Nephron progenitor cell (in vitro differentiated cells): Measurements from ENCODE around the gene GLRA3.

Experiments
- DNase-seq: peaks from one replicate; pipeline ENCODE4 v3.0.0; 2021
- H3K27ac Mint-ChIP-seq: 2 replicates; pipeline ENCODE4 v1.8.0; 2021; ENCODE audit warnings: mild to moderate bottlenecking, moderate library complexity, mixed read lengths
- H3K27me3 Mint-ChIP-seq: 2 replicates; pipeline ENCODE4 v1.8.0; 2021; ENCODE audit warnings: mild to moderate bottlenecking, low read depth, mixed read lengths; ENCODE audit not compliant: poor library complexity
- H3K36me3 Mint-ChIP-seq: 2 replicates; pipeline ENCODE4 v1.8.0; 2021; ENCODE audit warnings: low read depth, mixed read lengths
- H3K4me1 Mint-ChIP-seq: 2 replicates; pipeline ENCODE4 v1.8.0; 2021; ENCODE audit warnings: mixed read lengths
- H3K4me3 Mint-ChIP-seq: 2 replicates; pipeline ENCODE4 v1.8.0; 2021; ENCODE audit warnings: mild to moderate bottlenecking, moderate library complexity, mixed read lengths
- H3K9me3 Mint-ChIP-seq: 2 replicates; pipeline ENCODE4 v1.8.0; 2021; ENCODE audit warnings: mild to moderate bottlenecking, moderate library complexity, mixed read lengths
- TF ChIP-seq, protein P1 (sequence below): fragments of 200-600 bp; sonication (generic); IDR thresholded peaks from 2 replicates; pipeline ENCODE4 v1.5.0; 2021; ENCODE audit warnings: antibody characterized with exemption

Gene GLRA3

DNA sequence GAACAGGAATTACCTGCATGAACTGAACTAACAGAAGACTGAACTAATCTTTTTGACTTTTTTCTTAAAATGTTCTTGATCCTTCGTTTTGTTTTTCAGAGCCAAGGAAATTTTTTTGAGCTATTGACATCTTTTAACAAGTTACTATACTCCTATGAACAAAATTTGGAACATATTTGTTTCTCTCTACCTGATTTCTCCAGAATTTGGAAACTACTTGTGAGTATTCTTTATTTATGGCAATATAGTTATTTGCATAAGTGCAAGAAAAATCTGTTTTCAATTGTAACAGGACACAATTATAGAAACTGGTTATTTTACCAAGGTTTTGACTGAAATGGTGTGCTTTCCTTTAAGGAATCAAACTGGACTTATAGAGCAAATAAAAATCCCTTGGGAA is 217.3 kb downstream of the GLRA3 start:
- H3K4me3 Mint-ChIP-seq = no peak overlapping the region
- peaks cover 18% of the 10 kb centered on the region for H3K9me3 Mint-ChIP-seq
- no peak for DNase-seq
- H3K27me3 Mint-ChIP-seq = peaks cover 3% of the 10 kb centered on the region
- H3K36me3 Mint-ChIP-seq = peaks cover 5% of the 10 kb centered on the region
- no peak overlapping the region for H3K27ac Mint-ChIP-seq
- H3K4me1 Mint-ChIP-seq = peaks cover 8% of the 10 kb centered on the region
- TF ChIP-seq, protein P1, sequence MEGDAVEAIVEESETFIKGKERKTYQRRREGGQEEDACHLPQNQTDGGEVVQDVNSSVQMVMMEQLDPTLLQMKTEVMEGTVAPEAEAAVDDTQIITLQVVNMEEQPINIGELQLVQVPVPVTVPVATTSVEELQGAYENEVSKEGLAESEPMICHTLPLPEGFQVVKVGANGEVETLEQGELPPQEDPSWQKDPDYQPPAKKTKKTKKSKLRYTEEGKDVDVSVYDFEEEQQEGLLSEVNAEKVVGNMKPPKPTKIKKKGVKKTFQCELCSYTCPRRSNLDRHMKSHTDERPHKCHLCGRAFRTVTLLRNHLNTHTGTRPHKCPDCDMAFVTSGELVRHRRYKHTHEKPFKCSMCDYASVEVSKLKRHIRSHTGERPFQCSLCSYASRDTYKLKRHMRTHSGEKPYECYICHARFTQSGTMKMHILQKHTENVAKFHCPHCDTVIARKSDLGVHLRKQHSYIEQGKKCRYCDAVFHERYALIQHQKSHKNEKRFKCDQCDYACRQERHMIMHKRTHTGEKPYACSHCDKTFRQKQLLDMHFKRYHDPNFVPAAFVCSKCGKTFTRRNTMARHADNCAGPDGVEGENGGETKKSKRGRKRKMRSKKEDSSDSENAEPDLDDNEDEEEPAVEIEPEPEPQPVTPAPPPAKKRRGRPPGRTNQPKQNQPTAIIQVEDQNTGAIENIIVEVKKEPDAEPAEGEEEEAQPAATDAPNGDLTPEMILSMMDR = no peak

DNA sequence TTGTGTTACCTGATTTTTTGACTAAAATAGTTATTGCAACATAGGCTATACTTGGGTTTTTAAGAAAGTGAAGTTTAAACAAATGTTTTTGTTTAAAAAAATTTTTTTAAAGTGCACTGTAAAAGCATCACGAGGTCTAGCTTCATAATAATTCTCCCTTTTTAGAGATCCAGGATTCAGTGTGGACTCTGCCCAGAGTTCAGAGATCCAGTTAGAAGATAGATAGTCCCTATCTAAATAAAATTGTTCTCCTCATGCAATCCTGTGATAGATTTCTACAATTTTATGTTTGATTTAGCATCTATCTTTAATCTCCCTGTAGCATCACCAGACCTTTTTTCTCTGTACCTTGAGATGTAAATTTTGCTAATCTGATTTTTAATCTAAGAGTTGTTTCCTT is 221.3 kb downstream of the GLRA3 start:
- H3K9me3 Mint-ChIP-seq = peaks cover 12% of the 10 kb centered on the region
- no peaks in the 10 kb centered on the region for H3K27me3 Mint-ChIP-seq
- peaks cover 10% of the 10 kb centered on the region for H3K4me1 Mint-ChIP-seq
- no peak overlapping the region for H3K4me3 Mint-ChIP-seq
- no peak overlapping the region for H3K27ac Mint-ChIP-seq
- peaks cover 5% of the 10 kb centered on the region for H3K36me3 Mint-ChIP-seq
- TF ChIP-seq, protein P1 = no peak
- no peak for DNase-seq

DNA sequence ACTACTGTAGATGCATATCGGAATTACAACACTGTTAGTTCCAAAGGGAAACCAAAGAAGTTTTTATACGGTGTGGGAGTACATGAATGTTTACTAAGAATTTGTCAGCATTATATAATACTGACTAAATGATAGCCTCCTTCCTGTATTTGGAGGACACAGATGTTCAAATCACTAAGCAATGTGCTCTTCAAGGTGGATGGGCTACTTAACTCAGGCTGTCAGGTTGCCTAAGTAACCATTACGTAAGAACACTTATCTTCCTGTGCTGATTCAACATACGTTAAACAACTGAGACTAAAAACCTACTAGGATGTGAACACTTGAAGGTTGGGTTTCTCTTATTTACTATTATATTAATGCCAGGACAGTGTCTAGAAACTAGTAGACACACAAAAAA is 224.8 kb downstream of the GLRA3 start:
- Mint-ChIP-seq H3K27me3 (no peaks in the 10 kb centered on the region), H3K4me3 (no peak overlapping the region)
- TF ChIP-seq, protein P1 = no peak

DNA sequence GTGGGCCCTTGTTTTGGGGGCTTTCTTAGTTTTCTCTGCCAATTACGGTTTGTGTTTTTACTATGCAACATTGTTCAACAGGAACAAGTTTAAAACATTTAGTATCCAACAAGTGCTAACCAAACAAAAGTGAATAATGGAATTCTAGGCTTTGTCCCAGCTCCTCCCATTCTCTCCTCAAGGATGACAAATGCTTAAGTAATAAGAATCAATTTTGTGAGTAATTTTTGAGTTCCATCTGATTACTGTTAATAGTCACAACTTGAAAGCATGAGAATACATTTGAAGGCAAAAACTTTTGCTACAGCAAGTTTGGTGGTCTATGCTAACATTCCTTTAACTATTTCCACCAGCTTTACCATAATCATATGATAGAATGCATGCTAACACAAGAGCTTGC is 228.7 kb downstream of the GLRA3 start:
- no peaks in the 10 kb centered on the region for H3K36me3 Mint-ChIP-seq

More for the DNA sequence above, 224.8 kb downstream of the GLRA3 start:
- Mint-ChIP-seq H3K9me3 (no peaks in the 10 kb centered on the region), H3K36me3 (no peaks in the 10 kb centered on the region), H3K27ac (no peak overlapping the region), H3K4me1 (peaks cover 10% of the 10 kb centered on the region)
- no peak for DNase-seq

DNA sequence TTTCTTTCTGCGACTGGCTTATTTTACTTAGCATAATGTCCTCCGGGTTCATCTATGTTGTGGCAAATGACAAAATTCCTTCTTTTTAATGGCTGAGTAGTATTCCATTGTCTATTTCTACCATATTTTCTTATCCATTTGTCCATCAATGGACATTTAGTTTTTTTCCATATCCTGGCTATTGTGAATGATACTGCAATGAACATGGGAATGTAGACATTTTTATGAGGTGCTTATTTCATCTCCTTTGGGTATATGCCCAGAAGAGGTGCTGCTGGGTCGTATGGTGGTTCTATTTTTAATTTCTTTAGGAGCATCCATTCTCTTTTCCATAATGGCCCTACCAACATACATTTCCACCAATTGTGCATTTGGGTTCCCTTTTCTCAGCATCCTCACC is 230.2 kb downstream of the GLRA3 start:
- Mint-ChIP-seq H3K4me1 (no peaks in the 10 kb centered on the region), H3K4me3 (no peak overlapping the region), H3K9me3 (no peaks in the 10 kb centered on the region), H3K27ac (no peak overlapping the region), H3K27me3 (no peaks in the 10 kb centered on the region), H3K36me3 (no peaks in the 10 kb centered on the region)
- DNase-seq = no peak
- TF ChIP-seq, protein P1 = no peak

More for the DNA sequence above, 228.7 kb downstream of the GLRA3 start:
- H3K4me1 Mint-ChIP-seq = no peaks in the 10 kb centered on the region
- no peaks in the 10 kb centered on the region for H3K27me3 Mint-ChIP-seq
- H3K9me3 Mint-ChIP-seq = no peaks in the 10 kb centered on the region
- no peak for DNase-seq
- TF ChIP-seq, protein P1 = no peak
- H3K27ac Mint-ChIP-seq = no peak overlapping the region
- no peak overlapping the region for H3K4me3 Mint-ChIP-seq

DNA sequence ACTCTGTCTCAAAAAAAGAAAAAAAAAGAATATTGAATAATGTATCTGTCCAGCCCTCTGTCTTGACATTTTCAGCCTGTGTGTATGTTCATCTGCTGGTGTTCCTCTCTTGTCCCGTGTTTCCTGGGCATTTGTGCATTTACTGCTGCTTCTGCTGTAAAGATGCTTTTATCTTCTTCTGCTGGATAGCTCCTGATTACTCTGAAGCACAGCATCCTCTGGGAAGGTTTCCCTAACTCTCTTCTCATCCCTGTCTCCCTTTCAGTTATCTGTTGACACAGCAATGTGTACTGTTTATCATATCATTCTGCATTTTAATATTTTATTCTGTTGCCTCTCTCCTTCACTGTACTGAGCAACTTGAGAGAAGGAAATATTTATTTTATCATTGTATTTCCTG is 232.5 kb downstream of the GLRA3 start:
- no peaks in the 10 kb centered on the region for H3K27me3 Mint-ChIP-seq
- H3K9me3 Mint-ChIP-seq = no peaks in the 10 kb centered on the region
- H3K36me3 Mint-ChIP-seq = no peaks in the 10 kb centered on the region
- no peak overlapping the region for H3K27ac Mint-ChIP-seq
- no peak for DNase-seq
- TF ChIP-seq, protein P1 = no peak
- no peak overlapping the region for H3K4me3 Mint-ChIP-seq
- H3K4me1 Mint-ChIP-seq = no peaks in the 10 kb centered on the region
